Endothelial cell of umbilical vein (primary cell): Measurements from ENCODE around the gene KY. TPM values are rescaled to one million over a fixed set of nuclear protein-coding genes. Genes with fewer than 3 reads are reported as not detected.

ENCODE experiments used
- BruUV-seq: library from RNA; stranded (reverse); fragments of 400-500 nt; replicated peaks from 2 replicates; lab custom pipeline; 2021; lab: Mats Ljungman, UMichigan
- CTCF ChIA-PET: fragments of 300-600, 350-600 bp; sonication (Branson Sonifier 250); formaldehyde crosslinking; loops from one replicate; lab custom pipeline; 2021; ENCODE audit warnings: antibody characterized with exemption, inconsistent platforms; lab: Charles Lee
- POLR2A ChIA-PET: fragments of 300-600, 350-600 bp; sonication (Branson Sonifier 250); formaldehyde crosslinking; loops from one replicate; lab custom pipeline; 2021; ENCODE audit warnings: antibody characterized with exemption, inconsistent platforms; lab: Charles Lee
- DNase-seq: peaks from one replicate; pipeline ENCODE4 v3.0.0-alpha.2; 2011; ENCODE audit warnings: low read depth, low spot score
- FAIRE-seq: peaks from 2 replicates; lab custom pipeline; 2011; peaks lifted over from hg19 to GRCh38; lab: Jason Lieb, UNC
- H2AFZ ChIP-seq: 2 replicates; pipeline ENCODE4 v1.6.0; 2012; ENCODE audit warnings: low read depth, low read length, control low read depth, inconsistent platforms
- H3K27ac ChIP-seq: 2 replicates; pipeline ENCODE4 v1.5.1; 2011; ENCODE audit warnings: low read depth, mild to moderate bottlenecking, control low read depth, low read length, moderate library complexity; ENCODE audit not compliant: insufficient read depth
- H3K27me3 ChIP-seq, 2 experiments: 2 replicates each; pipeline versions ENCODE4 v1.6.0 to v1.6.1; 2011; ENCODE audit warnings: low read length in 2 of 2, mixed read lengths in 1 of 2; ENCODE audit not compliant: control insufficient read depth in 2 of 2, insufficient read depth in 2 of 2
- H3K36me3 ChIP-seq, 2 experiments: 2 replicates in 1 of 2; 3 replicates in 1 of 2; pipeline ENCODE4 v1.5.1; 2011; ENCODE audit warnings: low read length in 2 of 2, mild to moderate bottlenecking in 1 of 2, moderate library complexity in 1 of 2; ENCODE audit not compliant: control insufficient read depth in 2 of 2, insufficient read depth in 2 of 2; ENCODE audit errors: extremely low read depth in 1 of 2
- H3K4me1 ChIP-seq: 3 replicates; pipeline ENCODE4 v1.5.1; 2011; ENCODE audit warnings: mild to moderate bottlenecking, low read length; ENCODE audit not compliant: control insufficient read depth, insufficient read depth; ENCODE audit errors: extremely low read depth
- H3K4me2 ChIP-seq: 2 replicates; pipeline ENCODE4 v1.6.1; 2011; ENCODE audit warnings: low read length, control low read depth, mixed read lengths; ENCODE audit not compliant: insufficient read depth
- H3K4me3 ChIP-seq, 3 experiments: fragments of 200-600 bp in 1 of 3; sonication (generic), shearing (Covaris generic) in 1 of 3; replicated peaks in 1 of 3; 2 replicates each; pipeline ENCODE4 v1.5.1; 2011 to 2016; ENCODE audit warnings: control low read depth in 3 of 3, low read length in 3 of 3, mild to moderate bottlenecking in 2 of 3, inconsistent platforms in 1 of 3, low read depth in 1 of 3, moderate library complexity in 1 of 3; ENCODE audit not compliant: insufficient read depth in 1 of 3
- H3K79me2 ChIP-seq: 2 replicates; pipeline ENCODE4 v1.6.0; 2012; ENCODE audit warnings: low read length, inconsistent platforms; ENCODE audit not compliant: control insufficient read depth, insufficient read depth
- H3K9ac ChIP-seq: replicated peaks from 2 replicates; pipeline ENCODE3; 2011; ENCODE audit warnings: low read length, control low read depth; ENCODE audit not compliant: insufficient read depth; ENCODE audit errors: extremely low read depth
- H3K9me1 ChIP-seq: replicated peaks from 3 replicates; pipeline ENCODE4 v1.6.0; 2011; ENCODE audit warnings: mild to moderate bottlenecking, low read length; ENCODE audit not compliant: control insufficient read depth, insufficient read depth; ENCODE audit errors: extremely low read depth
- H3K9me3 ChIP-seq: replicated peaks from 2 replicates; pipeline ENCODE4 v1.5.1; 2012; ENCODE audit warnings: low read length, inconsistent platforms; ENCODE audit not compliant: control insufficient read depth, insufficient read depth
- H4K20me1 ChIP-seq: replicated peaks from 2 replicates; pipeline ENCODE3; 2011; ENCODE audit warnings: mild to moderate bottlenecking, low read length; ENCODE audit not compliant: control insufficient read depth, insufficient read depth; ENCODE audit errors: extremely low read depth
- EZH2 ChIP-seq: IDR thresholded peaks from 2 replicates; pipeline ENCODE4 v1.6.1; 2012; ENCODE audit warnings: borderline replicate concordance, low read depth, mild to moderate bottlenecking, moderate library complexity, low read length, inconsistent platforms; ENCODE audit not compliant: severe bottlenecking
- FOS ChIP-seq: IDR thresholded peaks from 2 replicates; pipeline ENCODE4 v1.6.1; 2011; ENCODE audit warnings: mild to moderate bottlenecking, low read length, moderate library complexity, borderline replicate concordance; ENCODE audit not compliant: insufficient read depth
- GATA2 ChIP-seq: IDR thresholded peaks from 2 replicates; pipeline ENCODE4 v1.7.0; 2011; ENCODE audit warnings: low read depth, mild to moderate bottlenecking, moderate library complexity, mixed read lengths, low read length; ENCODE audit not compliant: insufficient read length, insufficient read depth
- JUN ChIP-seq: IDR thresholded peaks from 2 replicates; pipeline ENCODE4 v1.6.1; 2011; ENCODE audit warnings: borderline replicate concordance, low read depth; ENCODE audit not compliant: insufficient read length, insufficient read depth
- MYC ChIP-seq: IDR thresholded peaks from one replicate; pipeline ENCODE4 v1.6.1; 2011; ENCODE audit warnings: mild to moderate bottlenecking, low read depth, low read length
- POLR2A ChIP-seq: IDR thresholded peaks from 2 replicates; pipeline ENCODE4 v1.6.1; 2012; ENCODE audit warnings: low read depth, mild to moderate bottlenecking, control low read depth, low read length
- POLR2AphosphoS5 ChIP-seq: IDR thresholded peaks from 2 replicates; pipeline ENCODE4 v1.6.1; 2012; ENCODE audit warnings: low read depth, mild to moderate bottlenecking, control low read depth, low read length, moderate library complexity; ENCODE audit not compliant: insufficient read depth
- dilution Hi-C: fragments of 300-500 bp; cut with MboI; formaldehyde crosslinking; loops from one replicate; pipeline ENCODE4 v1.15.0; 2019; ENCODE audit warnings: low sequenced_read_pairs; ENCODE audit not compliant: extremely low pct_ligation_motif_present
- intact Hi-C: fragments of 100-400 bp; cut with micrococcal nuclease; formaldehyde crosslinking; loops from one replicate; pipeline ENCODE4 v1.10.0; 2022
- polyA plus RNA-seq, 4 experiments: library from polyadenylated mRNA; depleted of rRNA in 3 of 4; stranded (reverse) in 3 of 4; unstranded in 1 of 4; fragments of >200 nt; gene quantifications; 2 replicates each; pipeline versions ENCODE4 v1.2.1 to v1.2.3, GENCODE V29; 2011 to 2012; ENCODE audit warnings: missing spikeins in 1 of 4
- total RNA-seq: library from RNA; stranded (reverse); gene quantifications from 2 replicates; pipeline ENCODE4 v1.2.3, GENCODE V29; 2021
- TF ChIP-seq, protein P1 (sequence below), 2 donors: IDR thresholded peaks; 1 replicate in 1 of 2; 2 replicates in 1 of 2; pipeline ENCODE4 v1.5.1; 2011; ENCODE audit warnings: low read length in 2 of 2, mild to moderate bottlenecking in 2 of 2, moderate library complexity in 2 of 2, control low read depth in 1 of 2, inconsistent platforms in 1 of 2, low read depth in 1 of 2; ENCODE audit not compliant: insufficient read depth in 1 of 2; ENCODE audit errors: extremely low read depth in 1 of 2
- TF ChIP-seq, protein P2 (sequence below): IDR thresholded peaks from 2 replicates; pipeline ENCODE4 v1.6.1; 2011; ENCODE audit not compliant: insufficient read depth, insufficient read length

The KY gene
- total and polyA plus RNA-seq, 2 donors (not counting 3 experiments of a cell fraction or from before 2014, with no cell fraction given): not detected

- dilution Hi-C loops (no loop called here), intact Hi-C loops (no loop called here)
- no peak for TF ChIP-seq MYC
- TF ChIP-seq JUN: no peak
- no peak for TF ChIP-seq POLR2AphosphoS5
- TF ChIP-seq, protein P1, sequence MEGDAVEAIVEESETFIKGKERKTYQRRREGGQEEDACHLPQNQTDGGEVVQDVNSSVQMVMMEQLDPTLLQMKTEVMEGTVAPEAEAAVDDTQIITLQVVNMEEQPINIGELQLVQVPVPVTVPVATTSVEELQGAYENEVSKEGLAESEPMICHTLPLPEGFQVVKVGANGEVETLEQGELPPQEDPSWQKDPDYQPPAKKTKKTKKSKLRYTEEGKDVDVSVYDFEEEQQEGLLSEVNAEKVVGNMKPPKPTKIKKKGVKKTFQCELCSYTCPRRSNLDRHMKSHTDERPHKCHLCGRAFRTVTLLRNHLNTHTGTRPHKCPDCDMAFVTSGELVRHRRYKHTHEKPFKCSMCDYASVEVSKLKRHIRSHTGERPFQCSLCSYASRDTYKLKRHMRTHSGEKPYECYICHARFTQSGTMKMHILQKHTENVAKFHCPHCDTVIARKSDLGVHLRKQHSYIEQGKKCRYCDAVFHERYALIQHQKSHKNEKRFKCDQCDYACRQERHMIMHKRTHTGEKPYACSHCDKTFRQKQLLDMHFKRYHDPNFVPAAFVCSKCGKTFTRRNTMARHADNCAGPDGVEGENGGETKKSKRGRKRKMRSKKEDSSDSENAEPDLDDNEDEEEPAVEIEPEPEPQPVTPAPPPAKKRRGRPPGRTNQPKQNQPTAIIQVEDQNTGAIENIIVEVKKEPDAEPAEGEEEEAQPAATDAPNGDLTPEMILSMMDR (IDR thresholded peaks at IDR 0.05; ENCODE audit: extremely low read depth in 1 of 2, insufficient read depth in 1 of 2, low read depth in 1 of 2, low read length in 2 of 2): no peak
- TF ChIP-seq, protein P2, sequence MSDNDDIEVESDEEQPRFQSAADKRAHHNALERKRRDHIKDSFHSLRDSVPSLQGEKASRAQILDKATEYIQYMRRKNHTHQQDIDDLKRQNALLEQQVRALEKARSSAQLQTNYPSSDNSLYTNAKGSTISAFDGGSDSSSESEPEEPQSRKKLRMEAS: no peak
- no peak for TF ChIP-seq GATA2
- TF ChIP-seq FOS: no peak
- TF ChIP-seq POLR2A: no peak
- TF ChIP-seq EZH2: no peak
- H3K4me2 ChIP-seq: no peak overlapping the region
- H3K36me3 ChIP-seq: no peaks in the 10 kb centered on the region
- H3K4me1 ChIP-seq: no peaks in the 10 kb centered on the region
- H3K9me1 ChIP-seq: no peaks in the 10 kb centered on the region
- H3K9me3 ChIP-seq: no peaks in the 10 kb centered on the region
- no peak for DNase-seq
- H2AFZ ChIP-seq: no peak overlapping the region
- H3K27ac ChIP-seq: no peak overlapping the region
- CTCF ChIA-PET: no interaction called here
- H3K79me2 ChIP-seq: no peaks in the 10 kb centered on the region
- POLR2A ChIA-PET: no interaction called here
- H3K9ac ChIP-seq: no peak overlapping the region
- no peak overlapping the region for H3K4me3 ChIP-seq
- H4K20me1 ChIP-seq: no peaks in the 10 kb centered on the region
- no TSS peak for BruUV-seq
- no peaks in the 10 kb centered on the region for H3K27me3 ChIP-seq
- no peak for FAIRE-seq
Measured at GRCh38 chr3:134666052-134666451, 15.2 kb upstream of the KY start.
